HFFc6 (cell line): Measurements from ENCODE around the gene CYP46A1. TPM values are rescaled to one million over a fixed set of nuclear protein-coding genes. Genes with fewer than 3 reads are reported as not detected.

Experiments
- DNase-seq: peaks from one replicate; pipeline ENCODE4 v3.0.0-alpha.2; 2018
- H3K27ac Mint-ChIP-seq: 2 replicates; pipeline ENCODE4 v1.8.0; 2020; ENCODE audit warnings: mild to moderate bottlenecking, mixed read lengths
- H3K27me3 Mint-ChIP-seq: 2 replicates; pipeline ENCODE4 v1.8.0; 2021; ENCODE audit warnings: mild to moderate bottlenecking, moderate library complexity, mixed read lengths; ENCODE audit not compliant: insufficient read depth
- H3K36me3 Mint-ChIP-seq: 2 replicates; pipeline ENCODE4 v1.8.0; 2021; ENCODE audit warnings: low read depth, mixed read lengths
- H3K4me1 Mint-ChIP-seq: 2 replicates; pipeline ENCODE4 v1.8.0; 2020; ENCODE audit warnings: low read depth, mixed read lengths
- H3K4me3 Mint-ChIP-seq: 2 replicates; pipeline ENCODE4 v1.8.0; 2020; ENCODE audit warnings: mild to moderate bottlenecking, moderate library complexity, mixed read lengths
- H3K9me3 Mint-ChIP-seq: 2 replicates; pipeline ENCODE4 v1.8.0; 2020; ENCODE audit warnings: mild to moderate bottlenecking, mixed read lengths
- total RNA-seq, 6 experiments: library from RNA; stranded (reverse); fragmentation: NEBNext Ultra II Directional; extraction: Animal tissue kit (Norgen Biotek cat#: 25700); gene quantifications; 2 replicates in 1 of 6; 3 replicates in 5 of 6; pipeline ENCODE4 v1.2.3, GENCODE V29; 2021
- TF ChIP-seq, protein P1 (sequence below): fragments of 200-600 bp; sonication (generic); IDR thresholded peaks from 2 replicates; pipeline ENCODE4 v1.5.0; 2021; ENCODE audit warnings: antibody characterized with exemption, mild to moderate bottlenecking

CYP46A1 gene
- total RNA-seq, 6 experiments from 2014 or later = 0.28 to 0.62 (median 0.49) TPM

- no peak for DNase-seq
- Mint-ChIP-seq H3K27ac (no peak overlapping the region), H3K36me3 (peaks cover 10% of the 10 kb centered on the region), H3K4me3 (no peak overlapping the region), H3K9me3 (peaks cover 22% of the 10 kb centered on the region), H3K4me1 (no peaks in the 10 kb centered on the region), H3K27me3 (peaks cover 15% of the 10 kb centered on the region)
- TF ChIP-seq, protein P1, sequence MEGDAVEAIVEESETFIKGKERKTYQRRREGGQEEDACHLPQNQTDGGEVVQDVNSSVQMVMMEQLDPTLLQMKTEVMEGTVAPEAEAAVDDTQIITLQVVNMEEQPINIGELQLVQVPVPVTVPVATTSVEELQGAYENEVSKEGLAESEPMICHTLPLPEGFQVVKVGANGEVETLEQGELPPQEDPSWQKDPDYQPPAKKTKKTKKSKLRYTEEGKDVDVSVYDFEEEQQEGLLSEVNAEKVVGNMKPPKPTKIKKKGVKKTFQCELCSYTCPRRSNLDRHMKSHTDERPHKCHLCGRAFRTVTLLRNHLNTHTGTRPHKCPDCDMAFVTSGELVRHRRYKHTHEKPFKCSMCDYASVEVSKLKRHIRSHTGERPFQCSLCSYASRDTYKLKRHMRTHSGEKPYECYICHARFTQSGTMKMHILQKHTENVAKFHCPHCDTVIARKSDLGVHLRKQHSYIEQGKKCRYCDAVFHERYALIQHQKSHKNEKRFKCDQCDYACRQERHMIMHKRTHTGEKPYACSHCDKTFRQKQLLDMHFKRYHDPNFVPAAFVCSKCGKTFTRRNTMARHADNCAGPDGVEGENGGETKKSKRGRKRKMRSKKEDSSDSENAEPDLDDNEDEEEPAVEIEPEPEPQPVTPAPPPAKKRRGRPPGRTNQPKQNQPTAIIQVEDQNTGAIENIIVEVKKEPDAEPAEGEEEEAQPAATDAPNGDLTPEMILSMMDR = no peak
Measured at GRCh38 chr14:99699861-99700260, 15.8 kb downstream of the CYP46A1 start.

- Mint-ChIP-seq H3K9me3 (peaks cover 22% of the 10 kb centered on the region), H3K4me3 (no peak overlapping the region), H3K4me1 (no peaks in the 10 kb centered on the region), H3K27me3 (peaks cover 13% of the 10 kb centered on the region), H3K36me3 (peaks cover 10% of the 10 kb centered on the region), H3K27ac (no peak overlapping the region)
- no peak for DNase-seq
- TF ChIP-seq, protein P1 = no peak
Measured at GRCh38 chr14:99700379-99700778, 16.3 kb downstream of the CYP46A1 start.

DNA sequence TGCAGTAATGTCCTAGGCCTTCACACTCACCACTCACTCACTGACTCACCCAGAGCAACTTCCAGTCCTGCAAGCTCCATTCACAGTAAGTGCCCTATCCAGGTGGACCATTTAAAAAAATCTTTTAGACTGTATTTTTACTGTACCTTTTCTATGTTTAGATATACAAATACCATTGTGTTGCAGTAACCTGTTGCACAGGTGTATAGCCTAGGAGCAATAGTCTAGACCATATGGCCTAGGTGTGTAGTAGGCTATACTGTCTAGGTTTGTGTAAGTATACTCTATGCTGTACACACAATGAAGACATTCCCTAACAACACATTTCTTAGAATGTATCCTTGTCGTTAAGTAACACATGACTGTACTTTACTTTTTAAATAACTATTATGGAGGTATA lies 17.2 kb downstream of the CYP46A1 start:
- peaks cover 10% of the 10 kb centered on the region for H3K36me3 Mint-ChIP-seq
- H3K27me3 Mint-ChIP-seq = peaks cover 8% of the 10 kb centered on the region
- TF ChIP-seq, protein P1 = no peak
- H3K4me3 Mint-ChIP-seq = no peak overlapping the region
- H3K4me1 Mint-ChIP-seq = no peaks in the 10 kb centered on the region
- DNase-seq = no peak
- no peak overlapping the region for H3K27ac Mint-ChIP-seq
- H3K9me3 Mint-ChIP-seq = peaks cover 22% of the 10 kb centered on the region

DNA sequence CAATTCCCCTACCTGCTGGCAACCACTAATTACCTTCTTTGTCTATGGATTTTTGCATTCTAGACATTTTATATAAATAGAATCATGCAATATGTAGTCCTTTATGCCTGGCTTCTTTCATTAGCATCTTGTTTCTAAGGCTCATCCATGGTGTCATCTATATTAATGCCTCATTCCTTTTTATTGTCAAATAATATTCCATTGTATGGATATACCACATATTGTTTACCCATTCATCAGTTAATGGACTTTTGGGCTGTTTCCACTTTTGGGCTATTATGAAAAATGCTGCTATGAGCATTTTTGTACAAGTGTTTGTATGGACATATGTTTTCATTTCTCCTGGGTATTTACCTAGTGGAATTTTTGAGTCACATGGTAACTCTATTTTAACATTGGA lies 18.0 kb downstream of the CYP46A1 start:
- Mint-ChIP-seq H3K9me3 (peaks cover 22% of the 10 kb centered on the region), H3K4me3 (no peak overlapping the region), H3K4me1 (no peaks in the 10 kb centered on the region), H3K36me3 (peaks cover 10% of the 10 kb centered on the region), H3K27me3 (peaks cover 8% of the 10 kb centered on the region), H3K27ac (no peak overlapping the region)
- TF ChIP-seq, protein P1 = no peak
- DNase-seq = no peak

GRCh38 chr14:99703381-99703780 lies 19.3 kb downstream of the CYP46A1 start:
- Mint-ChIP-seq H3K4me3 (no peak overlapping the region), H3K9me3 (peaks cover 22% of the 10 kb centered on the region), H3K4me1 (no peaks in the 10 kb centered on the region), H3K27me3 (peaks cover 7% of the 10 kb centered on the region), H3K36me3 (peaks cover 10% of the 10 kb centered on the region), H3K27ac (no peak overlapping the region)
- no peak for DNase-seq
- TF ChIP-seq, protein P1 = no peak

DNA sequence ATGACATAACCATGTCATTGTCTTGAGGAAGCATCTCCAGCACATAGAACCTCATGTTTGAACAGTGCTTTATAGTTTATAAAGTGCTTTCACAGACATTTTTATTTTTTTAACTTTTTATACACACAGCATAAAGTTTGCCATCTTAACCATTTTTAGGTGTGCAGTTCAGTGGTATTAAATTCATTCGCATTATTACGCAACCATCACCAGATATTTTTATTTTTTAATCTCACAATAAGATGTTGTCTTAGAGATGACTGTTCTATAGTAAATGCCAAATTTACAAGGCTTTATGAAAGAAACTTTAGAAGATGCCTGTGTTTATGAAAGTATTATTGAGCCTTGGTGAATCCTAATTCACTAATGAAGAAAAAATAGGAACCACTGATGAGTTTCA lies 19.9 kb downstream of the CYP46A1 start:
- no peak overlapping the region for H3K4me3 Mint-ChIP-seq
- H3K4me1 Mint-ChIP-seq = no peaks in the 10 kb centered on the region
- peaks cover 3% of the 10 kb centered on the region; the same call in 1 of the 2 replicates for H3K27me3 Mint-ChIP-seq

More for the DNA sequence above, 19.9 kb downstream of the CYP46A1 start:
- H3K9me3 Mint-ChIP-seq = peaks cover 22% of the 10 kb centered on the region
- peaks cover 10% of the 10 kb centered on the region for H3K36me3 Mint-ChIP-seq
- DNase-seq = no peak
- no peak overlapping the region for H3K27ac Mint-ChIP-seq
- TF ChIP-seq, protein P1 = no peak
